HepG2 (cell line): ENCODE results near the gene C5orf52. TPM values are rescaled to one million over a fixed set of nuclear protein-coding genes. Genes with fewer than 3 reads are reported as not detected.

Experiments used
- ATAC-seq: fragments of 200-7000 bp; cut with Tn5 transposase; 3 replicates; pipeline ENCODE4 v1.9.1; 2020; ENCODE audit warnings: mild to moderate bottlenecking, moderate library complexity
- BruUV-seq: library from RNA; stranded (reverse); fragments of 400-500 nt; replicated peaks from 2 replicates; lab custom pipeline; 2021; lab: Mats Ljungman, UMichigan
- CTCF ChIA-PET: fragments of 300-600 bp; formaldehyde crosslinking; extraction: SDS; loops from one replicate; lab custom pipeline; 2021; ENCODE audit warnings: low total read pairs, inconsistent platforms, low intra/inter-chr PET ratio; lab: Yijun Ruan, JAX
- POLR2A ChIA-PET: fragments of 350-600 bp; sonication (Branson Sonifier 250); formaldehyde crosslinking; loops from one replicate; lab custom pipeline; 2020; ENCODE audit warnings: antibody characterized with exemption, inconsistent platforms; lab: Yijun Ruan, JAX
- DNase-seq: peaks from one replicate; pipeline ENCODE4 v3.0.0-alpha.2; 2015; ENCODE audit warnings: low spot score
- FAIRE-seq: peaks from 3 replicates; lab custom pipeline; 2011; peaks lifted over from hg19 to GRCh38; lab: Jason Lieb, UNC
- H2AFZ ChIP-seq: one replicate; pipeline ENCODE4 v1.6.1; 2011; ENCODE audit warnings: low read length, inconsistent platforms
- H3K27ac ChIP-seq: fragments of 300-600 bp; 3 replicates; pipeline ENCODE4 v1.8.0; 2011; ENCODE audit warnings: mixed run types, mild to moderate bottlenecking, mixed read lengths, low read length, inconsistent platforms; ENCODE audit not compliant: insufficient read depth; ENCODE audit errors: extremely low read length
- H3K27me3 ChIP-seq, 2 experiments: fragments of 200-600 bp in 1 of 2; 2 replicates in 1 of 2; 3 replicates in 1 of 2; pipeline versions ENCODE4 v1.6.0 to v1.8.0; 2011; ENCODE audit warnings: low read length in 2 of 2, mild to moderate bottlenecking in 2 of 2, moderate library complexity in 2 of 2, inconsistent platforms in 1 of 2; ENCODE audit not compliant: insufficient read depth in 2 of 2, control insufficient read depth in 1 of 2
- H3K36me3 ChIP-seq, 2 experiments: fragments of 200-600 bp in 1 of 2; replicated peaks in 1 of 2; 2 replicates in 1 of 2; 3 replicates in 1 of 2; pipeline versions ENCODE4 v1.5.1 to v1.8.0; 2011; ENCODE audit warnings: low read length in 2 of 2, inconsistent platforms in 1 of 2; ENCODE audit not compliant: insufficient read depth in 2 of 2, control insufficient read depth in 1 of 2
- H3K4me1 ChIP-seq: 2 replicates; pipeline ENCODE4 v1.5.1; 2012; ENCODE audit warnings: low read length, inconsistent platforms; ENCODE audit not compliant: insufficient read depth
- H3K4me2 ChIP-seq: 2 replicates; pipeline ENCODE4 v1.6.0; 2011; ENCODE audit warnings: low read depth, low read length, inconsistent platforms
- H3K4me3 ChIP-seq, 3 experiments: fragments of 200-600 bp in 1 of 3; sonication (generic), shearing (Covaris generic) in 1 of 3; replicated peaks in 1 of 3; 2 replicates each; pipeline ENCODE4 v1.5.1; 2011 to 2016; ENCODE audit warnings: low read length in 3 of 3, inconsistent platforms in 2 of 3, low read depth in 2 of 3, mild to moderate bottlenecking in 2 of 3, control low read depth in 1 of 3, mixed read lengths in 1 of 3; ENCODE audit not compliant: insufficient read depth in 1 of 3
- H3K79me2 ChIP-seq: one replicate; pipeline ENCODE4 v1.6.1; 2011; ENCODE audit warnings: low read length, inconsistent platforms; ENCODE audit not compliant: insufficient read depth
- H3K9ac ChIP-seq: 2 replicates; pipeline ENCODE4 v1.6.0; 2011; ENCODE audit warnings: mild to moderate bottlenecking, low read depth, low read length, inconsistent platforms; ENCODE audit not compliant: insufficient read depth
- H3K9me3 ChIP-seq: 2 replicates; pipeline ENCODE4 v1.5.1; 2012; ENCODE audit warnings: mild to moderate bottlenecking, low read length
- H4K20me1 ChIP-seq: 2 replicates; pipeline ENCODE4 v1.6.0; 2011; ENCODE audit warnings: inconsistent platforms, mild to moderate bottlenecking, low read length, moderate library complexity; ENCODE audit not compliant: insufficient read depth
- ASH2L ChIP-seq: fragments of 300-600, 200-600 bp; sonication (generic); IDR thresholded peaks from 2 replicates; pipeline ENCODE4 v1.7.0; 2017; ENCODE audit warnings: low read depth, mild to moderate bottlenecking, moderate library complexity, mixed read lengths, low read length; ENCODE audit not compliant: insufficient read length
- FOXA1 ChIP-seq, 2 experiments: fragments of 450-650 bp in 1 of 2; sonication (generic) in 1 of 2; formaldehyde crosslinking in 1 of 2; IDR thresholded peaks; 2 replicates each; pipeline versions ENCODE4 v1.4.0 to v1.6.1; 2016 to 2020; ENCODE audit warnings: missing genetic modification reagents in 1 of 2
- HNRNPH1 ChIP-seq: fragments of 200-400 bp; formaldehyde crosslinking; optimal IDR thresholded peaks from 2 replicates; pipeline ENCODE3; 2017; ENCODE audit warnings: mild to moderate bottlenecking, low read depth, low read length
- NR2C2 ChIP-seq: sonication (generic); formaldehyde crosslinking; IDR thresholded peaks from 2 replicates; pipeline ENCODE4 v1.4.0; 2020; ENCODE audit warnings: missing genetic modification reagents, mild to moderate bottlenecking, moderate library complexity, borderline replicate concordance
- PREB ChIP-seq: sonication (generic); formaldehyde crosslinking; IDR thresholded peaks from 2 replicates; pipeline ENCODE4 v1.4.0; 2020; ENCODE audit warnings: missing genetic modification reagents
- U2AF1 ChIP-seq: fragments of 200-400 bp; formaldehyde crosslinking; optimal IDR thresholded peaks from 2 replicates; pipeline ENCODE3; 2017; ENCODE audit warnings: mild to moderate bottlenecking, low read depth, low read length
- ZBTB20 ChIP-seq: sonication (generic); formaldehyde crosslinking; IDR thresholded peaks from 2 replicates; pipeline ENCODE4 v1.8.1; 2023; ENCODE audit warnings: missing genetic modification reagents, low read depth, mild to moderate bottlenecking, borderline replicate concordance
- ZNF10 ChIP-seq: sonication (generic); formaldehyde crosslinking; IDR thresholded peaks from 2 replicates; pipeline ENCODE4 v1.4.0; 2020; ENCODE audit warnings: mild to moderate bottlenecking, low read depth, missing genetic modification reagents, borderline replicate concordance
- ZNF430 ChIP-seq: sonication (generic); formaldehyde crosslinking; IDR thresholded peaks from 2 replicates; pipeline ENCODE4 v1.9.0; 2021; ENCODE audit warnings: mild to moderate bottlenecking, missing genetic modification reagents
- ZNF83 ChIP-seq: sonication (generic); formaldehyde crosslinking; IDR thresholded peaks from 2 replicates; pipeline ENCODE4 v1.4.0; 2020; ENCODE audit warnings: missing genetic modification reagents, mild to moderate bottlenecking, borderline replicate concordance
- WGBS: methylation state at CpG from one replicate; pipeline ENCODE4 v1.1.6; 2017; ENCODE audit warnings: low lambda C conversion rate; 5-methylcytosine and 5-hydroxymethylcytosine counted together
- in situ Hi-C: cut with HindIII; loops from 2 replicates; pipeline ENCODE4 v1.10.0; 2017; ENCODE audit warnings: low pct_unique_long_range_greater_than_20kb; ENCODE audit not compliant: extremely low pct_ligation_motif_present
- intact Hi-C: fragments of 100-400 bp; cut with micrococcal nuclease; formaldehyde crosslinking; loops from one replicate; pipeline ENCODE4 v1.10.0; 2022; ENCODE audit not compliant: unreplicated experiment
- polyA plus RNA-seq, 8 experiments: library from polyadenylated mRNA; depleted of rRNA in 3 of 8; stranded (reverse) in 7 of 8; unstranded in 1 of 8; fragments of >200 nt; fragmentation: Illumina TruSeq in 4 of 8; extraction: Trizol in 4 of 8; gene quantifications; 2 replicates each; pipeline versions ENCODE4 v1.2.1 to v1.2.3, GENCODE V29; 2011 to 2016; ENCODE audit warnings: low read depth in 4 of 8, missing spikeins in 1 of 8, mixed read lengths in 1 of 8; ENCODE audit not compliant: insufficient read depth in 1 of 8
- total RNA-seq, 5 experiments: library from RNA; depleted of rRNA; stranded (reverse); fragments of >200 nt; fragmentation: Illumina TruSeq; extraction: Trizol; gene quantifications; 2 replicates each; pipeline ENCODE4 v1.2.3, GENCODE V29; 2016; ENCODE audit warnings: low read depth in 1 of 5
- TF ChIP-seq, protein P1 (sequence below): sonication (generic); formaldehyde crosslinking; IDR thresholded peaks from 2 replicates; pipeline ENCODE4 v1.4.0; 2020; ENCODE audit warnings: missing genetic modification reagents

C5orf52 gene
- total and polyA plus RNA-seq, 2 of the 13 experiments (the other 11 are each of a cell fraction or from before 2014, with no cell fraction given) = not detected

DNA sequence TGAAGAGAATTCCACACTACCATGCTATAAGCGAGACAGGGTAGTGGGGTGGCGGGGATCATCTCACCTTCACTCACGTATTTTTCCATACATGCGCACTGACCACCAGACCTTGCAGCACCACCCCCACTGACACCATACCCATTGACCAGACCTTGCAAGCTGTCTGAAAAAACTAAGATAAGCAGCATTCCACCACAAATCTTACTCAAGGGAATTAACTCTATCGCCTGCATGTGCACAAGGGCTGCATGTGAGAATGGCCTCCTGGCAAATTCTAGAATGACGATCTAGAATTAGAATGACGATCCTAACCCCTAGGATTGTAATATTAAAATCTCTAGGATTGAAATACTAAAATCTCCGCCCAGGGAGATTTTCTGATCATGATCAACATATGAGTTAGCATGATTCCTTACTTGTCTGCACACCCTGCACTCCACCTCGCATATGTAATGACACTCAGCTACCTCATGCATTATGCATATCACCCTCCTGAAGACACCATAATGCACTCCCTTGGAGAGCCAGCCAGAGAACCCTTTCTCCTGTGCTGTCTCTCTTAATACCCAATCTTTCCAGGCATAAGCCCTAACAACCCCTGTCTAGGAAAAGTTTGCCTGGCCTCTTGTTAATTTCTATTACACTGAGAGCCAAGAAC, 30.8 kb upstream of the C5orf52 start (continued):
- TF ChIP-seq, protein P1, sequence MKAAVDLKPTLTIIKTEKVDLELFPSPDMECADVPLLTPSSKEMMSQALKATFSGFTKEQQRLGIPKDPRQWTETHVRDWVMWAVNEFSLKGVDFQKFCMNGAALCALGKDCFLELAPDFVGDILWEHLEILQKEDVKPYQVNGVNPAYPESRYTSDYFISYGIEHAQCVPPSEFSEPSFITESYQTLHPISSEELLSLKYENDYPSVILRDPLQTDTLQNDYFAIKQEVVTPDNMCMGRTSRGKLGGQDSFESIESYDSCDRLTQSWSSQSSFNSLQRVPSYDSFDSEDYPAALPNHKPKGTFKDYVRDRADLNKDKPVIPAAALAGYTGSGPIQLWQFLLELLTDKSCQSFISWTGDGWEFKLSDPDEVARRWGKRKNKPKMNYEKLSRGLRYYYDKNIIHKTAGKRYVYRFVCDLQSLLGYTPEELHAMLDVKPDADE (CRISPR knock-in tag) = no peak
- TF ChIP-seq HNRNPH1 = no peak
- no peak for TF ChIP-seq U2AF1
- no peak for TF ChIP-seq FOXA1 (IDR thresholded peaks at IDR 0.05)
- no peak for TF ChIP-seq FOXA1 (CRISPR knock-in tag; IDR thresholded peaks at IDR 0.05)
- no peak for TF ChIP-seq ZBTB20 (CRISPR knock-in tag)
- TF ChIP-seq ASH2L = no peak
- no peak for TF ChIP-seq ZNF10
- TF ChIP-seq ZNF430 = no peak
- no peak for TF ChIP-seq NR2C2 (CRISPR knock-in tag)

GRCh38 chr5:157648275-157648990, 22.9 kb upstream of the C5orf52 start:
- Histone ChIP-seq H3K9me3 (no peaks in the 10 kb centered on the region), H3K27me3 (no peaks in the 10 kb centered on the region), H3K9ac (no peak overlapping the region), H3K4me1 (no peaks in the 10 kb centered on the region), H3K36me3 (no peaks in the 10 kb centered on the region), H2AFZ (no peak overlapping the region), H3K4me3 (no peak overlapping the region), H4K20me1 (no peaks in the 10 kb centered on the region), H3K4me2 (no peak overlapping the region), H3K27ac (no peak overlapping the region), H3K79me2 (no peaks in the 10 kb centered on the region)
- ATAC-seq = no peak
- intact Hi-C loops = no loop called here
- in situ Hi-C loops = no loop called here
- TF ChIP-seq PREB (CRISPR knock-in tag) (no peak), ZNF83 (CRISPR knock-in tag) (no peak)
- no TSS peak for BruUV-seq
- no peak for DNase-seq
- FAIRE-seq = no peak
- ChIA-PET POLR2A (no interaction called here), CTCF (no interaction called here)
- 49% methylated on average over 7 of the region's 7 CpGs for WGBS
